HepG2 (cell line): ENCODE data around the gene TMEM97.

ENCODE experiments used
- CTCF ChIP-seq: sonication (generic); formaldehyde crosslinking; IDR thresholded peaks from 2 replicates; pipeline ENCODE4 v1.5.0; 2020; ENCODE audit warnings: mild to moderate bottlenecking, missing genetic modification reagents, moderate library complexity
- KDM5A ChIP-seq: fragments of 200-600 bp; sonication (generic); IDR thresholded peaks from 2 replicates; pipeline ENCODE4 v1.7.0; 2018; ENCODE audit warnings: antibody characterized with exemption, mild to moderate bottlenecking, low read length, borderline replicate concordance
- PAX8 ChIP-seq: sonication (generic); formaldehyde crosslinking; IDR thresholded peaks from 2 replicates; pipeline ENCODE4 v1.8.0; 2022; ENCODE audit warnings: mild to moderate bottlenecking, missing genetic modification reagents, borderline replicate concordance
- TBP ChIP-seq: sonication (generic); formaldehyde crosslinking; IDR thresholded peaks from 2 replicates; pipeline ENCODE4 v1.5.0; 2020; ENCODE audit warnings: missing genetic modification reagents
- ZNF274 ChIP-seq: sonication (generic); formaldehyde crosslinking; IDR thresholded peaks from 2 replicates; pipeline ENCODE4 v1.5.1; 2020; ENCODE audit warnings: mild to moderate bottlenecking, missing genetic modification reagents
- ZNF280D ChIP-seq: sonication (generic); formaldehyde crosslinking; IDR thresholded peaks from 2 replicates; pipeline ENCODE4 v1.5.1; 2020; ENCODE audit warnings: mild to moderate bottlenecking, missing genetic modification reagents
- ZNF282 ChIP-seq: fragments of 450-650 bp; IDR thresholded peaks from 2 replicates; pipeline ENCODE4 v1.6.1; 2018; ENCODE audit not compliant: partially characterized antibody
- ZNF318 ChIP-seq: sonication (generic); formaldehyde crosslinking; IDR thresholded peaks from 2 replicates; pipeline ENCODE4 v1.4.0; 2020; ENCODE audit warnings: mild to moderate bottlenecking, missing genetic modification reagents
- ZNF431 ChIP-seq: sonication (generic); formaldehyde crosslinking; IDR thresholded peaks from 2 replicates; pipeline ENCODE4 v1.9.0; 2022; ENCODE audit warnings: missing genetic modification reagents, low read depth, mild to moderate bottlenecking, borderline replicate concordance

GRCh38 chr17:28370035-28370743, 51.2 kb downstream of the TMEM97 start, which contains the start of gene VTN:
- TF ChIP-seq CTCF (CRISPR knock-in tag) (peak; percentile 33), ZNF318 (CRISPR knock-in tag) (peak; percentile 85; the same call in 1 of the 2 replicates), ZNF274 (0 out of 2 replicates have a peak, but pooled peaks have one; percentile 69), PAX8 (no peak), ZNF282 (no peak), KDM5A (no peak), TBP (CRISPR knock-in tag) (no peak), ZNF431 (CRISPR knock-in tag) (no peak), ZNF280D (CRISPR knock-in tag) (no peak)
